GM19438 (cell line): ENCODE data around the gene EPS8L3.
"Not testable (repeated sequence)": the region's sequence is repeated elsewhere in the genome, so short reads cannot be mapped to it uniquely, and the experiment has no call there.

ENCODE experiments used
- ATAC-seq: cut with Tn5 transposase; IDR thresholded peaks from one replicate; pipeline ENCODE4 v1.9.1; 2021; ENCODE audit warnings: low read depth; ENCODE audit not compliant: unreplicated experiment

The EPS8L3 gene

GRCh38 chr1:109766991-109767636 lies 3.4 kb upstream of the EPS8L3 start:
- ATAC-seq = not testable (repeated sequence)

GRCh38 chr1:109765896-109766615 lies 2.3 kb upstream of the EPS8L3 start:
- ATAC-seq = no peak

- no peak for ATAC-seq
These were observed 1.7 kb upstream of the EPS8L3 start for GRCh38 chr1:109765483-109765815.

GRCh38 chr1:109764561-109765482 lies 1.1 kb upstream of the EPS8L3 start:
- no peak for ATAC-seq

- ATAC-seq = no peak
These were observed 690 bp downstream of the EPS8L3 start for GRCh38 chr1:109762821-109763645.

GRCh38 chr1:109762039-109762585 lies 1.6 kb downstream of the EPS8L3 start:
- no peak for ATAC-seq

GRCh38 chr1:109761227-109762038 lies 2.3 kb downstream of the EPS8L3 start:
- no peak for ATAC-seq

- no peak for ATAC-seq
These were observed 3.0 kb downstream of the EPS8L3 start for GRCh38 chr1:109760581-109761226.

GRCh38 chr1:109759513-109760334 lies 4.0 kb downstream of the EPS8L3 start:
- ATAC-seq = no peak

- no peak for ATAC-seq
These were observed 5.6 kb downstream of the EPS8L3 start for GRCh38 chr1:109757936-109758786.

- no peak for ATAC-seq
These were observed 6.7 kb downstream of the EPS8L3 start for GRCh38 chr1:109756848-109757521.

- not testable (repeated sequence) for ATAC-seq
These were observed 7.4 kb downstream of the EPS8L3 start for GRCh38 chr1:109756325-109756724.

GRCh38 chr1:109754738-109755137 lies 9.0 kb downstream of the EPS8L3 start:
- no peak for ATAC-seq

GRCh38 chr1:109751531-109752260 lies 12.0 kb downstream of the EPS8L3 start:
- no peak for ATAC-seq

GRCh38 chr1:109750920-109751319 lies 12.8 kb downstream of the EPS8L3 start:
- no peak for ATAC-seq
